SK-MEL-5 (cell line): Measurements from ENCODE around the gene NDUFB1. TPM values are rescaled to one million over a fixed set of nuclear protein-coding genes. Genes with fewer than 3 reads are reported as not detected.

ENCODE experiments used
- DNase-seq: peaks from one replicate; pipeline ENCODE4 v3.0.0-alpha.2; 2016; ENCODE audit warnings: low read depth, low spot score
- in situ Hi-C: cut with HindIII; loops from 2 replicates; pipeline ENCODE4 v1.10.0; 2016; ENCODE audit warnings: low sequenced_read_pairs, high pct_unique_total_duplicates, low pct_unique_long_range_greater_than_20kb
- total RNA-seq: library from RNA; depleted of rRNA; stranded (reverse); fragments of >200 nt; shearing (Covaris generic); gene quantifications from 2 replicates; pipeline ENCODE4 v1.2.3, GENCODE V29; 2014; rRNA removed

Gene NDUFB1
- total RNA-seq, 1 experiment from 2014 or later: 394 TPM

DNA sequence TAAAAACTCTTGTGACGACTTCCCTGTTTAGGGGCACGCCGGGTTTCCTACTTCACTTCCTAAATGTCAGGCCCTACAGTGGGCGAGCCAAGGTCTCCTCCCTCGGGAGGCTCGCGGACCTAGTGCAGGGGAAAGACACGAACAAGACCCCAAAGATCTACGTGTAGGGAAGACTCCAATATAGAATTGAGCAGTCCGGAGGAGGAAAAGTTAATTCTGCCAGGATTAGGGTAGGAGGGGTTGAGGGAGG is 15.7 kb downstream of the NDUFB1 start:
- in situ Hi-C loops: no loop called here
- peak; percentile 62 for DNase-seq

DNA sequence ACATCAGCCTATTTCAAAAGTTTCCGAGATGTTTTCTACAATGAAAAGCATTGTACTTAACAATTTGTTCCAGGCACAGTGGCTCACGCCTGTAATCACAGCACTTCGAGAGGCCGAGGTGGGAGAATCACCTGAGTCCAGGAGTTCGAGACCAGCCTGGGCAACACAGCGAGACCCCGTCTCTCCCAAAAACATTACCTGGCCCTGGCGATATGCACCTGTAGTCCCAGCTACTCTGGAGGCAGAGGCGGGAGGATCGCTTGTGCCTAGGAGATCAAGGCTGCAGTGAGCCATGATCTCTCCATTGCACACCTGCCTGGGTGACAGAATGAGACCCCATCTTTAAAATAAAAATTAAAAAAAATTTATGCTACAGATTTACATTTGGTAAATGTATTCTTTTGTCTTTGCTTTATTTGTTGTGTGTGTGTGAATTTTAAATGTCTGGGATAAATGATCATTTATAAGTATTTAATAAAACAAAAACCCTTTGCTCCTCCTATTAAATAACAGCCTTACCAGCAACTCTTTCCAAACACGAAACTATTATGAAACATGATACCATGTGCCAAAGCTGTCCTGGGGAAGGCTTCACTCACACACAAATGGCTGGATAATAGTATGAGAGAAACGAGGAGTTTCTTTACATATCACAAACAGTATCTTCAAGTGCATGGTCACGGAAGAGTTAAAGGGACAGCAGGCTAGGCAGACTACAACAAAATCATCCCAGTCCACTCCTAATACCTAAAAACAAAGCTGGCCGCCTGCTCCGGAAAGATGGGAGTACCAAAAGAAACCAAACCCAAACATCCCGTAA is 16.2 kb downstream of the NDUFB1 start:
- in situ Hi-C loops: no loop called here
- no peak for DNase-seq

DNA sequence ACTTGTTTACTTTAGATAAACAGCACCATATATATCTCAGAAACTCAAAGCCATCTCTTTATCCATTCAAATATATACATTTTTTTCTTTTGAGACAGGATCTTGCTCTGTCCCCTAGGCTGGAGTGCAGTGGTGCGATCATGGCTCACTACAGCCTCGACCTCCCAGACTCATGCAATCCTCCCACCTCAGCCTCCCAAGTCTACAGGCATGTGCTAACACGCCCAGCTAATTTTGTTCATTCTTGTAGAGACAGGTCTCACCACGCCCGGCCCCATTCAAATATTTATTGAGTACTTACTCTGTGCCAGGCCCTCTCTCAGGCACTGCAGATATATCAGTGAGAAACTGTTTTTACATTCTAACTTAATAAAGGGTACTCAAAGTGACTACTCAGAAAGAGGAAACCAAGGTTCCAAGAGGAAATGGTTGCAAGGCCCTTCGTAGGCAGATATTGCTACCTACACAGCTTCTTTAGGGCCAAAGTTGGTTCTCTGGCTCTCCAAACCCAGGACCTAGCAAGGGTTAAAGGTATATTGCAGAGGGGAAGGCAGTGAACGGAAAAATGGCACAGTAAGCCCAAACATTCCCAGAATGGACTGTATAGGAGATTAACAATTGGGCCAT is 18.0 kb downstream of the NDUFB1 start:
- in situ Hi-C loops: no loop called here
- DNase-seq: no peak

DNA sequence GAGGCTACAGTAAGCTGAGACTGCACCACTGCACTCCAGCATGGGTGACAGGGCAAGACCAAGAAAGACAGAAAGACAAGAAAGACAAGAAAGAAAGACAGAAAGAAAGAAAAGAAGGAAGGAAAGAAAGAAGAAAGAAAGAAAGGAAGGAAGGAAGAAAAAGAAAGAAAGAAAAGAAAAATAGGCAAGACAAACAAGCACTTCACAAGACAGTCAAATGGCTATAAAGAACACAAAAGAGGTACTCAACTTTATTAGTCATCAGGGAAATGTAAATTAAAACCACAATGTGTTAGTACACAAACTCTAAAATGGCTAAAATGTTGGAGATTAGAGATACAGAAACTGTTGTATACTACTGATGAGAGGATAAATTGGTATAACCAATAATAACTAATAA is 21.7 kb downstream of the NDUFB1 start:
- no peak for DNase-seq
- in situ Hi-C loops: no loop called here

DNA sequence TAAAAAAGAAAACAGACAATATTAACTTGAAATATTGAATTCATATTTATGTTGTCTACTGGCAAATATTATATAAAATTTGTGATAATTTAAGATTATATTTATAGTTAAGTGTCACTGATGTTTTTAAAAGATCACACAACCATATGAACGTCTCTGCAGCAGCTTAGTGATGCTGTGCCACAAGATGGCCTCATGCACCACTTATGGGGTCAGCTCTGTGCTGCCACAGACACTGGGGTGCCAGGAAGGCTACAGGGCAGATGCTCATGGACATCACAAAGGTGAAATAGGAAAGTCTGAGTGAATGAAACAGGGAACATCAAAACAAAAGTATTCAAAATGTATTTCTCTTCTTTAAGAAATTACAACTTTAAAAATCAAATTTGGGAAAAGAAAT is 28.2 kb downstream of the NDUFB1 start:
- in situ Hi-C loops: no loop called here
- peak; percentile 51 for DNase-seq

DNA sequence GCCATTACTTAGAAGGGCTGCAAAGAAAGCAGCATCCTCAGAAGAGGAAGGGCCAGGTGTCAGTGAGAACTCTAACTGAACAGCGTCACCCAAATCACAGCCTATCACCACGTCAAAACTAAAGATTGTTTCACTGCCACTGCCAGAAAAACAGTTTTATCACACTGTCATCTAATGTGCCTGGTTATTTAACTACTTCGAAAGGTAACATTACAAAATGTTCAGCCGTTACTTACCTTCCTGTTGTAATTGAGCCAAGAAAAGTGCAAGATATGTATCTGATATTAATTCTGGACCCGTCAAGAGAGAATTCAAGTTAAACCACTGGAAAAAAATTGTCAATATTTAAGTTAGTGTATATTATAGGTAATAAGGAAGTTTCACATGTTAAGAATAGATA is 33.0 kb downstream of the NDUFB1 start:
- DNase-seq: no peak

DNA sequence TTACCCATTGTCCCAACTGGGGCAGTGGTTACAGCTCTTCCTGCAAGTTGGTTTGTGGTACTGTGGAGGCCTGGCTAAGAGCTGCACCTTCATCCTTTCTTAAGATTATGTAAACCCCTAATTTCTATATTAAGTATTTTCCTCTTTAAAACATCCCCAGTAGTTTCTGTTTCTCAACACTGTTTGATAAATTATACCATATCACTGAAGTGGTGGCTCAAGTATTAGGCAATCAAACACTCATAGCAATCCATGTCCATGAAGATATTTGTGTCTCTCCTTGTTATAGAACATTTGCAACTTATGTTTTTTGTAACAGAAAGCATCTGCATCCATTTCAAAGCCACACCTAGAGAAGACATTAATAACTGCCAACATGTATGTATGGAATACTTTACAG is 47.0 kb downstream of the NDUFB1 start:
- DNase-seq: no peak
- in situ Hi-C loops: no loop called here

More for the DNA sequence above, 33.0 kb downstream of the NDUFB1 start:
- in situ Hi-C loops: no loop called here

Other genes starting within 250 kb of the NDUFB1 start
- gene FBLN5, start 174.0 kb downstream of the NDUFB1 start, total RNA-seq: 111 and 119 TPM in 2 replicates
- gene TRIP11, start 81.6 kb downstream of the NDUFB1 start, total RNA-seq: 18.8 and 24.1 TPM in 2 replicates
- gene ATXN3, start 15.1 kb downstream of the NDUFB1 start, total RNA-seq: 42.5 and 52.1 TPM in 2 replicates
- gene CPSF2, start 263 bp upstream of the NDUFB1 start, total RNA-seq: 67.8 and 79.5 TPM in 2 replicates
- gene SLC24A4, start 201.5 kb upstream of the NDUFB1 start, total RNA-seq: 0.19 and 0.24 TPM in 2 replicates